HepG2 (cell line): ENCODE data around the gene CCDC9B.

Source experiments
- KAT2B ChIP-seq: fragments of 150-350 bp; IDR thresholded peaks from 2 replicates; pipeline ENCODE4 v1.6.1; 2014; ENCODE audit warnings: low read depth, low read length, borderline replicate concordance
- SP2 ChIP-seq: sonication (generic); formaldehyde crosslinking; IDR thresholded peaks from 2 replicates; pipeline ENCODE4 v1.5.1; 2020; ENCODE audit warnings: mild to moderate bottlenecking, missing genetic modification reagents

- TF ChIP-seq KAT2B: no peak
- TF ChIP-seq SP2 (CRISPR knock-in tag): no peak
Observed at GRCh38 chr15:40365624-40366456, 25.1 kb upstream of the CCDC9B start.
